ENCODE data around the gene ATXN10.

Gene ATXN10

DNA sequence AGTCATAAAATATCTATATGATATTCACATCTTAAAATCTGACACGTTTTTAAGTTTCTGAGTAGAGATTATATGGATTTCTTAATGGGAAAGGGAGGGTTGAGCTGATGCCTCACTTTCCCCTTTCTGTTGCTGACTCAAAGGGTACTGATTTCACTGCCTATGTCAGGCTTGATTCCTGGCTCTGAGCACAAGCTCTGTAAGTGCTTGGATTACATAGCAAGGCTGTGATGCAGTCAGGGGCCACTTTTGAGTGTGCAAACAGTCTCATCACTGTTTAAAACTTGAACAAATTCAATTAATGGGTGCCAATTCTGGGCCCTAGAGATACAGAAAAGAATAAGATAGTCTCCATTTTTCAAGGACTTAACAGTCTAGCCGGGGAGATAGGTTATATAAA lies 14.4 kb downstream of the ATXN10 start:
- peaks cover 56% of the 10 kb centered on the region for H3K4me1 ChIP-seq (ENCODE audit: control insufficient read depth, low read length)
- H3K9me2 ChIP-seq (replicated peaks; ENCODE audit: control insufficient read depth, low read length): no peaks in the 10 kb centered on the region
- H3K9me3 ChIP-seq (ENCODE audit: control insufficient read depth, insufficient read depth, low read length): no peaks in the 10 kb centered on the region
- H3K27me3 ChIP-seq (ENCODE audit: control insufficient read depth, low read length): no peaks in the 10 kb centered on the region
- H4K20me1 ChIP-seq (ENCODE audit: control insufficient read depth, insufficient read depth, low read depth, low read length): peaks cover 6% of the 10 kb centered on the region; the same call in 1 of the 2 replicates
- H3K36me3 ChIP-seq (ENCODE audit: control insufficient read depth, low read length): peaks cover 39% of the 10 kb centered on the region
- TF ChIP-seq, protein P1, sequence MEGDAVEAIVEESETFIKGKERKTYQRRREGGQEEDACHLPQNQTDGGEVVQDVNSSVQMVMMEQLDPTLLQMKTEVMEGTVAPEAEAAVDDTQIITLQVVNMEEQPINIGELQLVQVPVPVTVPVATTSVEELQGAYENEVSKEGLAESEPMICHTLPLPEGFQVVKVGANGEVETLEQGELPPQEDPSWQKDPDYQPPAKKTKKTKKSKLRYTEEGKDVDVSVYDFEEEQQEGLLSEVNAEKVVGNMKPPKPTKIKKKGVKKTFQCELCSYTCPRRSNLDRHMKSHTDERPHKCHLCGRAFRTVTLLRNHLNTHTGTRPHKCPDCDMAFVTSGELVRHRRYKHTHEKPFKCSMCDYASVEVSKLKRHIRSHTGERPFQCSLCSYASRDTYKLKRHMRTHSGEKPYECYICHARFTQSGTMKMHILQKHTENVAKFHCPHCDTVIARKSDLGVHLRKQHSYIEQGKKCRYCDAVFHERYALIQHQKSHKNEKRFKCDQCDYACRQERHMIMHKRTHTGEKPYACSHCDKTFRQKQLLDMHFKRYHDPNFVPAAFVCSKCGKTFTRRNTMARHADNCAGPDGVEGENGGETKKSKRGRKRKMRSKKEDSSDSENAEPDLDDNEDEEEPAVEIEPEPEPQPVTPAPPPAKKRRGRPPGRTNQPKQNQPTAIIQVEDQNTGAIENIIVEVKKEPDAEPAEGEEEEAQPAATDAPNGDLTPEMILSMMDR (IDR thresholded peaks at IDR 0.05; ENCODE audit: low read depth, low read length, poor library complexity, severe bottlenecking): no peak
- TF ChIP-seq EZH2phosphoT487 (IDR thresholded peaks at IDR 0.05; ENCODE audit: borderline replicate concordance, low read length): no peak
- H3K27ac ChIP-seq (ENCODE audit: low read depth, low read length): no peak overlapping the region
- peaks cover 100% of the 10 kb centered on the region for H3K79me2 ChIP-seq (ENCODE audit: control insufficient read depth, low read length)
- H3K4me3 ChIP-seq (ENCODE audit: low read length): no peak overlapping the region
- H3F3A ChIP-seq (ENCODE audit: control insufficient read depth, insufficient read depth): peaks cover 26% of the 10 kb centered on the region
- no peak overlapping the region for H3K4me2 ChIP-seq (ENCODE audit: low read length)

DNA sequence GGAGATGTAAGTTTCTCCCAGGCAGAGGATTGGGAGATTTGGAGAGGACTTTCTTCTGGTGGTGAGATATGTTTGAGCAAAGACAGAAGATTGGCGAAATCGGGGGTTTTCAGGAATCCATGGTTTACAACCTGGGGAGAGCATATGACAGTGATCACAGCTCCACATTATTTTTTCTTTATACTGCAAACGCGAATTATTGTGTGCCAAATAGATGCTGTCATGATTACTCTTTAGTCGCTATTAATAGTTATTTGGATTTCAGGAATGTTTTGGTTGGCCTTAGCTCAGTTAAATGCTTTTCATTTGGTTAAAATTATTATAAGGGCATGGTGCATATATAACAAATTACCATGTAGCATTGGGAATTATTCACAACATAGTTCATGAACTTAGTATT lies 15.2 kb downstream of the ATXN10 start:
- Histone ChIP-seq H3K4me2 (ENCODE audit: low read length) (no peak overlapping the region), H3K9me2 (replicated peaks; ENCODE audit: control insufficient read depth, low read length) (no peaks in the 10 kb centered on the region), H3K9me3 (ENCODE audit: control insufficient read depth, insufficient read depth, low read length) (no peaks in the 10 kb centered on the region), H3K27ac (ENCODE audit: low read depth, low read length) (no peak overlapping the region), H4K20me1 (ENCODE audit: control insufficient read depth, insufficient read depth, low read depth, low read length) (peaks cover 6% of the 10 kb centered on the region; the same call in 1 of the 2 replicates), H3F3A (ENCODE audit: control insufficient read depth, insufficient read depth) (peaks cover 22% of the 10 kb centered on the region), H3K36me3 (ENCODE audit: control insufficient read depth, low read length) (peaks cover 48% of the 10 kb centered on the region), H3K27me3 (ENCODE audit: control insufficient read depth, low read length) (no peaks in the 10 kb centered on the region), H3K4me3 (ENCODE audit: low read length) (no peak overlapping the region), H3K79me2 (ENCODE audit: control insufficient read depth, low read length) (peaks cover 99% of the 10 kb centered on the region), H3K4me1 (ENCODE audit: control insufficient read depth, low read length) (peaks cover 48% of the 10 kb centered on the region)
- TF ChIP-seq, protein P1 (IDR thresholded peaks at IDR 0.05; ENCODE audit: low read depth, low read length, poor library complexity, severe bottlenecking): no peak
- no peak for TF ChIP-seq EZH2phosphoT487 (IDR thresholded peaks at IDR 0.05; ENCODE audit: borderline replicate concordance, low read length)

DNA sequence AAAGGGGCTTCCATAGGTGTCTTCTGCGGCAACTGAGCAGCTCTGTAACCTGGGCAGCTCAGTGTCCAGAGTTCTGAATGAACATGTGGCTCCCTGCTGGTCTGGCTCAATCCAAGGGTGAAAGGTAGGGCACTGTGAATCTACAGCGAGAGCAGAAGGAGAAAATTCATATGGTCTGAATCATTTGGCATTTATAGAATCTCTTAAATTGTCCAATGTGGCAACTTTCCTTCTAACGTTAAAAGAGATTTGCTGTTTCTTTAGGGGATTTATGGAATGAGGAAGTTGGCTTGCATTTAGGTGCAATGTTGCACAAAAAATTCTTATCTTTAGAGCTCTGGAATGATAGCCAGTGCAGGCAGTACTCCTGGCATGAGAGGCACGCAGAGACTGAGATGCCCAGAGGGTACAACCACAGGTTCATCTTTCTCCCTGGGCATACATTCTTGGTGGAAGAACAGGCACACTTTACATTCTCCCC lies 17.0 kb downstream of the ATXN10 start:
- H3K36me3 ChIP-seq (ENCODE audit: control insufficient read depth, low read length): peaks cover 66% of the 10 kb centered on the region
- H3F3A ChIP-seq (ENCODE audit: control insufficient read depth, insufficient read depth): peaks cover 15% of the 10 kb centered on the region
- peaks cover 82% of the 10 kb centered on the region for H3K79me2 ChIP-seq (ENCODE audit: control insufficient read depth, low read length)
- H3K4me2 ChIP-seq (ENCODE audit: low read length): no peak overlapping the region
- H4K20me1 ChIP-seq (ENCODE audit: control insufficient read depth, insufficient read depth, low read depth, low read length): peaks cover 4% of the 10 kb centered on the region; the same call in 1 of the 2 replicates
- no peaks in the 10 kb centered on the region for H3K27me3 ChIP-seq (ENCODE audit: control insufficient read depth, low read length)
- H3K9me2 ChIP-seq (replicated peaks; ENCODE audit: control insufficient read depth, low read length): no peaks in the 10 kb centered on the region
- H3K4me3 ChIP-seq (ENCODE audit: low read length): no peak overlapping the region
- H3K4me1 ChIP-seq (ENCODE audit: control insufficient read depth, low read length): peaks cover 30% of the 10 kb centered on the region
- no peaks in the 10 kb centered on the region for H3K9me3 ChIP-seq (ENCODE audit: control insufficient read depth, insufficient read depth, low read length)
- TF ChIP-seq EZH2phosphoT487 (IDR thresholded peaks at IDR 0.05; ENCODE audit: borderline replicate concordance, low read length): no peak
- TF ChIP-seq, protein P1 (IDR thresholded peaks at IDR 0.05; ENCODE audit: low read depth, low read length, poor library complexity, severe bottlenecking): no peak
- no peak overlapping the region for H3K27ac ChIP-seq (ENCODE audit: low read depth, low read length)

All from DOHH2 (cell line).